Loucy (cell line): ENCODE results near the gene PLEKHA7.

Experiments
- EZH2phosphoT487 ChIP-seq: fragments of 200-600 bp; IDR thresholded peaks from 2 replicates; pipeline ENCODE4 v1.6.1; 2018; ENCODE audit warnings: antibody characterized with exemption, mild to moderate bottlenecking, moderate library complexity, borderline replicate concordance
- TF ChIP-seq, protein P1 (sequence below): fragments of 200-600 bp; sonication (generic); conservative IDR thresholded peaks from 2 replicates; pipeline ENCODE4 v1.5.1; 2014; ENCODE audit warnings: mild to moderate bottlenecking, antibody characterized with exemption, low read length

DNA sequence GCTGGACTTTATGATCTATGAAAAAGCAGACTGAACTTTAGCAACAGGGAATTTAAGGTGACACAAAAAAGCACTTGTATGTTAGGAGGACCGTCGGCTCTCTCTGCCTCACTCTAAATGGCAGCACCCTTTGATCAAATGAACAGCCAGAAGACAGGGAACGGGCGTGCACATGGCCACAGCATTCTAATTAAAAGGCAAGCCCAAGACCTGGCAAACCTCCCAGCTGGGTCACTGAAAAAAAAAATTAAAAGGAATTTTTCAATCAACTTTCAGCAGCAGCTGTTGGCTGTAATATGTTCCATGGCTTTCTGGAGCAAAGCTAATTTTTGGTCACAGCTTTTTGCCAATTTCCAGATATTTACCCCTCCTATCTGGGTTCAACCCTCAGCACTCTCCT, 159.2 kb downstream of the PLEKHA7 start:
- TF ChIP-seq, protein P1, sequence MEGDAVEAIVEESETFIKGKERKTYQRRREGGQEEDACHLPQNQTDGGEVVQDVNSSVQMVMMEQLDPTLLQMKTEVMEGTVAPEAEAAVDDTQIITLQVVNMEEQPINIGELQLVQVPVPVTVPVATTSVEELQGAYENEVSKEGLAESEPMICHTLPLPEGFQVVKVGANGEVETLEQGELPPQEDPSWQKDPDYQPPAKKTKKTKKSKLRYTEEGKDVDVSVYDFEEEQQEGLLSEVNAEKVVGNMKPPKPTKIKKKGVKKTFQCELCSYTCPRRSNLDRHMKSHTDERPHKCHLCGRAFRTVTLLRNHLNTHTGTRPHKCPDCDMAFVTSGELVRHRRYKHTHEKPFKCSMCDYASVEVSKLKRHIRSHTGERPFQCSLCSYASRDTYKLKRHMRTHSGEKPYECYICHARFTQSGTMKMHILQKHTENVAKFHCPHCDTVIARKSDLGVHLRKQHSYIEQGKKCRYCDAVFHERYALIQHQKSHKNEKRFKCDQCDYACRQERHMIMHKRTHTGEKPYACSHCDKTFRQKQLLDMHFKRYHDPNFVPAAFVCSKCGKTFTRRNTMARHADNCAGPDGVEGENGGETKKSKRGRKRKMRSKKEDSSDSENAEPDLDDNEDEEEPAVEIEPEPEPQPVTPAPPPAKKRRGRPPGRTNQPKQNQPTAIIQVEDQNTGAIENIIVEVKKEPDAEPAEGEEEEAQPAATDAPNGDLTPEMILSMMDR = no peak
- no peak for TF ChIP-seq EZH2phosphoT487
